Measurements from ENCODE around the gene RUSF1.
"Not testable (repeated sequence)": the region's sequence is repeated elsewhere in the genome, so short reads cannot be mapped to it uniquely, and the experiment has no call there.

DNA sequence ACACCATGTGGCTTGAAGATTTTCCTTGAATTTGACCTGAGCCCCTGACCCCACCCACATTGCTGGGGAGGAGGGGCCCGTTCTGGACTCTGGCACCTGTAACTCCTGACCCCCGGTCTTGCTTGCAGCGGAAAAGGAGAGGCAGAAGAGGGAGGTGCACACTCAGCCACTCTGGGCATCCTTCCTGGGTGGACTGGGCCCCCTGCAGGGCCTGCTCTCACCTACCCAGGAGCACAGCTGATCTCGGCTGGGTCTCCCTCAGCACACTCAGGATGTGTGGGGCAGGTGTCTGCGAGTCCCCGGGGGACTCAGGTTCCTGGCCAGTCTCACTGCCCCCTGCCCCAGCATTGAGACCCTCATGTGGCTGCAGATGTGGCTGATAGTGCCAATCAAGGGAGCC lies 15.6 kb upstream of the RUSF1 start:
- TF ChIP-seq YY1 (IDR thresholded peaks at IDR 0.05; ENCODE audit: low read depth, low read length); LARP7 (IDR thresholded peaks at IDR 0.05); MYC (IDR thresholded peaks at IDR 0.05; ENCODE audit: insufficient read depth, insufficient read length, insufficient replicate concordance, low read length, severe bottlenecking); POLR2A (IDR thresholded peaks at IDR 0.05; ENCODE audit: low read depth, low read length); SIN3A (IDR thresholded peaks at IDR 0.05; ENCODE audit: low read depth, low read length); GABPA (IDR thresholded peaks at IDR 0.05; ENCODE audit: low read depth); NR2C2 (IDR thresholded peaks at IDR 0.05; ENCODE audit: borderline replicate concordance, control insufficient read depth, insufficient read length, low read depth); EGR1 (IDR thresholded peaks at IDR 0.05; ENCODE audit: borderline replicate concordance in 1 of 2, low read depth in 2 of 2, low read length in 2 of 2); JUNB (IDR thresholded peaks at IDR 0.05): not testable (repeated sequence)
- TF ChIP-seq, protein P1, sequence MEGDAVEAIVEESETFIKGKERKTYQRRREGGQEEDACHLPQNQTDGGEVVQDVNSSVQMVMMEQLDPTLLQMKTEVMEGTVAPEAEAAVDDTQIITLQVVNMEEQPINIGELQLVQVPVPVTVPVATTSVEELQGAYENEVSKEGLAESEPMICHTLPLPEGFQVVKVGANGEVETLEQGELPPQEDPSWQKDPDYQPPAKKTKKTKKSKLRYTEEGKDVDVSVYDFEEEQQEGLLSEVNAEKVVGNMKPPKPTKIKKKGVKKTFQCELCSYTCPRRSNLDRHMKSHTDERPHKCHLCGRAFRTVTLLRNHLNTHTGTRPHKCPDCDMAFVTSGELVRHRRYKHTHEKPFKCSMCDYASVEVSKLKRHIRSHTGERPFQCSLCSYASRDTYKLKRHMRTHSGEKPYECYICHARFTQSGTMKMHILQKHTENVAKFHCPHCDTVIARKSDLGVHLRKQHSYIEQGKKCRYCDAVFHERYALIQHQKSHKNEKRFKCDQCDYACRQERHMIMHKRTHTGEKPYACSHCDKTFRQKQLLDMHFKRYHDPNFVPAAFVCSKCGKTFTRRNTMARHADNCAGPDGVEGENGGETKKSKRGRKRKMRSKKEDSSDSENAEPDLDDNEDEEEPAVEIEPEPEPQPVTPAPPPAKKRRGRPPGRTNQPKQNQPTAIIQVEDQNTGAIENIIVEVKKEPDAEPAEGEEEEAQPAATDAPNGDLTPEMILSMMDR (IDR thresholded peaks at IDR 0.05 in 2 of 3, conservative IDR thresholded peaks at IDR 0.05 in 1 of 3; ENCODE audit: control insufficient read depth in 2 of 3, extremely low read depth in 1 of 3, insufficient read depth in 1 of 3, low read depth in 3 of 3, low read length in 3 of 3), result not testable (repeated sequence)
- TF ChIP-seq, protein P2, sequence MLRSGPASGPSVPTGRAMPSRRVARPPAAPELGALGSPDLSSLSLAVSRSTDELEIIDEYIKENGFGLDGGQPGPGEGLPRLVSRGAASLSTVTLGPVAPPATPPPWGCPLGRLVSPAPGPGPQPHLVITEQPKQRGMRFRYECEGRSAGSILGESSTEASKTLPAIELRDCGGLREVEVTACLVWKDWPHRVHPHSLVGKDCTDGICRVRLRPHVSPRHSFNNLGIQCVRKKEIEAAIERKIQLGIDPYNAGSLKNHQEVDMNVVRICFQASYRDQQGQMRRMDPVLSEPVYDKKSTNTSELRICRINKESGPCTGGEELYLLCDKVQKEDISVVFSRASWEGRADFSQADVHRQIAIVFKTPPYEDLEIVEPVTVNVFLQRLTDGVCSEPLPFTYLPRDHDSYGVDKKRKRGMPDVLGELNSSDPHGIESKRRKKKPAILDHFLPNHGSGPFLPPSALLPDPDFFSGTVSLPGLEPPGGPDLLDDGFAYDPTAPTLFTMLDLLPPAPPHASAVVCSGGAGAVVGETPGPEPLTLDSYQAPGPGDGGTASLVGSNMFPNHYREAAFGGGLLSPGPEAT (IDR thresholded peaks at IDR 0.05; ENCODE audit: low read depth), result not testable (repeated sequence)

Data from GM12878 (cell line).